IMR-90 (cell line): ENCODE data around the gene NELL2. TPM values are rescaled to one million over a fixed set of nuclear protein-coding genes. Genes with fewer than 3 reads are reported as not detected.

Experiments used
- ATAC-seq: fragments of 200-7000 bp; cut with Tn5 transposase; 2 replicates; pipeline ENCODE4 v1.9.1; 2020; ENCODE audit warnings: low read depth, mild to moderate bottlenecking, moderate library complexity
- BruUV-seq: library from RNA; stranded (reverse); fragments of 400-500 nt; replicated peaks from 2 replicates; lab custom pipeline; 2021; lab: Mats Ljungman, UMichigan
- CTCF ChIA-PET: fragments of 300-600 bp; formaldehyde crosslinking; extraction: SDS; loops from one replicate; lab custom pipeline; 2021; ENCODE audit warnings: antibody characterized with exemption; lab: Yijun Ruan, JAX
- POLR2A ChIA-PET: fragments of 300-600 bp; sonication (Branson Sonifier 250); formaldehyde crosslinking; loops from one replicate; lab custom pipeline; 2022; ENCODE audit warnings: antibody characterized with exemption; ENCODE audit not compliant: unreplicated experiment; lab: Charles Lee
- DNase-seq: peaks from one replicate; pipeline ENCODE4 v3.0.0; 2013
- H2AFZ ChIP-seq: replicated peaks from 2 replicates; pipeline ENCODE3; 2013; ENCODE audit warnings: low read length, mild to moderate bottlenecking; ENCODE audit not compliant: poor library complexity
- H2AK5ac ChIP-seq: 2 replicates; pipeline ENCODE4 v1.6.1; 2013; ENCODE audit warnings: low read depth, low read length, inconsistent platforms
- H2AK9ac ChIP-seq: replicated peaks from 2 replicates; pipeline ENCODE3; 2013; ENCODE audit warnings: mild to moderate bottlenecking, low read depth, low read length, moderate library complexity; ENCODE audit not compliant: poor library complexity
- H2BK120ac ChIP-seq: 2 replicates; pipeline ENCODE4 v1.6.1; 2013; ENCODE audit warnings: low read depth, low read length, inconsistent platforms
- H2BK15ac ChIP-seq: 3 replicates; pipeline ENCODE4 v1.6.1; 2013; ENCODE audit warnings: low read depth, low read length, inconsistent platforms
- H2BK20ac ChIP-seq: 2 replicates; pipeline ENCODE4 v1.6.1; 2013; ENCODE audit warnings: low read depth, mild to moderate bottlenecking, inconsistent platforms, low read length, moderate library complexity
- H2BK5ac ChIP-seq: 2 replicates; pipeline ENCODE4 v1.6.1; 2013; ENCODE audit warnings: mild to moderate bottlenecking, low read depth, low read length, inconsistent platforms; ENCODE audit not compliant: poor library complexity, severe bottlenecking
- H3K14ac ChIP-seq: replicated peaks from 2 replicates; pipeline ENCODE4 v1.6.1; 2013; ENCODE audit warnings: low read depth, low read length, inconsistent platforms
- H3K18ac ChIP-seq: 2 replicates; pipeline ENCODE4 v1.6.1; 2013; ENCODE audit warnings: low read depth, low read length, control low read depth
- H3K23ac ChIP-seq: 2 replicates; pipeline ENCODE4 v1.6.1; 2013; ENCODE audit warnings: low read depth, low read length, inconsistent platforms
- H3K27ac ChIP-seq: 2 replicates; pipeline ENCODE4 v1.5.1; 2013; ENCODE audit warnings: mild to moderate bottlenecking, control low read depth, low read length; ENCODE audit not compliant: insufficient read depth
- H3K27me3 ChIP-seq: 2 replicates; pipeline ENCODE4 v1.6.1; 2013; ENCODE audit warnings: low read length; ENCODE audit not compliant: control insufficient read depth, insufficient read depth
- H3K36me3 ChIP-seq: 2 replicates; pipeline ENCODE4 v1.6.1; 2013; ENCODE audit warnings: low read length, mixed read lengths; ENCODE audit not compliant: control insufficient read depth, insufficient read depth
- H3K4ac ChIP-seq: 2 replicates; pipeline ENCODE4 v1.6.1; 2013; ENCODE audit warnings: low read depth, low read length, inconsistent platforms
- H3K4me1 ChIP-seq: 2 replicates; pipeline ENCODE4 v1.6.1; 2013; ENCODE audit warnings: low read length, mixed read lengths; ENCODE audit not compliant: control insufficient read depth, insufficient read depth
- H3K4me2 ChIP-seq: 2 replicates; pipeline ENCODE4 v1.6.1; 2013; ENCODE audit warnings: low read depth, mild to moderate bottlenecking, control low read depth, low read length, moderate library complexity
- H3K4me3 ChIP-seq: 2 replicates; pipeline ENCODE4 v1.5.1; 2013; ENCODE audit warnings: low read depth, mild to moderate bottlenecking, control low read depth, low read length, moderate library complexity; ENCODE audit not compliant: insufficient read depth
- H3K56ac ChIP-seq: 2 replicates; pipeline ENCODE4 v1.6.1; 2013; ENCODE audit warnings: low read length, inconsistent platforms; ENCODE audit not compliant: insufficient read depth; ENCODE audit errors: extremely low read depth
- H3K79me1 ChIP-seq, 2 experiments: 2 replicates each; pipeline ENCODE4 v1.6.1; 2013; ENCODE audit warnings: low read length in 2 of 2, inconsistent platforms in 1 of 2, low read depth in 1 of 2
- H3K9ac ChIP-seq: 2 replicates; pipeline ENCODE4 v1.6.1; 2013; ENCODE audit warnings: low read depth, low read length, control low read depth
- H3K9me1 ChIP-seq: 2 replicates; pipeline ENCODE4 v1.6.1; 2013; ENCODE audit warnings: low read length, inconsistent platforms; ENCODE audit not compliant: insufficient read depth
- H3K9me3 ChIP-seq: 2 replicates; pipeline ENCODE4 v1.6.1; 2013; ENCODE audit warnings: low read length; ENCODE audit not compliant: control insufficient read depth, insufficient read depth
- H4K20me1 ChIP-seq: 2 replicates; pipeline ENCODE4 v1.6.1; 2013; ENCODE audit warnings: low read length, inconsistent platforms; ENCODE audit not compliant: insufficient read depth
- H4K5ac ChIP-seq: 2 replicates; pipeline ENCODE4 v1.6.1; 2013; ENCODE audit warnings: mild to moderate bottlenecking, low read depth, low read length, control low read depth
- H4K8ac ChIP-seq, 2 experiments: 2 replicates each; pipeline ENCODE4 v1.6.1; 2013; ENCODE audit warnings: low read depth in 2 of 2, low read length in 2 of 2, control low read depth in 1 of 2, inconsistent platforms in 1 of 2
- H4K91ac ChIP-seq: 2 replicates; pipeline ENCODE4 v1.6.1; 2013; ENCODE audit warnings: low read depth, low read length, inconsistent platforms; ENCODE audit not compliant: insufficient read depth
- BHLHE40 ChIP-seq: fragments of 150-350 bp; IDR thresholded peaks from 2 replicates; pipeline ENCODE4 v1.6.1; 2016; ENCODE audit warnings: mild to moderate bottlenecking, low read depth, low read length
- CEBPB ChIP-seq: IDR thresholded peaks from 2 replicates; pipeline ENCODE4 v1.6.1; 2012; ENCODE audit warnings: low read depth, low read length, improper control_type of control experiment
- CHD1 ChIP-seq: IDR thresholded peaks from 2 replicates; pipeline ENCODE4 v1.6.1; 2012; ENCODE audit warnings: low read depth, low read length, improper control_type of control experiment
- FOS ChIP-seq: fragments of 150-350 bp; IDR thresholded peaks from 2 replicates; pipeline ENCODE4 v1.6.1; 2016; ENCODE audit warnings: low read depth, low read length
- MAFK ChIP-seq: IDR thresholded peaks from 2 replicates; pipeline ENCODE4 v1.6.1; 2012; ENCODE audit warnings: low read depth, low read length, improper control_type of control experiment
- MAZ ChIP-seq: IDR thresholded peaks from 2 replicates; pipeline ENCODE4 v1.6.1; 2012; ENCODE audit warnings: low read depth, mild to moderate bottlenecking, low read length, improper control_type of control experiment, moderate library complexity, borderline replicate concordance
- MXI1 ChIP-seq: IDR thresholded peaks from 2 replicates; pipeline ENCODE4 v1.6.1; 2012; ENCODE audit warnings: low read depth, mild to moderate bottlenecking, low read length, moderate library complexity, borderline replicate concordance
- NFE2L2 ChIP-seq: fragments of 150-350 bp; IDR thresholded peaks from 2 replicates; pipeline ENCODE4 v1.6.1; 2016; ENCODE audit warnings: low read depth, mild to moderate bottlenecking, low read length
- POLR2A ChIP-seq: IDR thresholded peaks from 2 replicates; pipeline ENCODE4 v1.6.1; 2012; ENCODE audit warnings: mild to moderate bottlenecking, low read depth, low read length
- RAD21 ChIP-seq: IDR thresholded peaks from 2 replicates; pipeline ENCODE4 v1.6.1; 2012; ENCODE audit warnings: low read length, improper control_type of control experiment
- RCOR1 ChIP-seq: IDR thresholded peaks from 2 replicates; pipeline ENCODE4 v1.6.1; 2012; ENCODE audit warnings: mild to moderate bottlenecking, low read length, improper control_type of control experiment; ENCODE audit not compliant: insufficient replicate concordance
- RFX5 ChIP-seq: IDR thresholded peaks from 2 replicates; pipeline ENCODE4 v1.8.0; 2012; ENCODE audit warnings: low read depth, mild to moderate bottlenecking, low read length, moderate library complexity
- SMC3 ChIP-seq: fragments of 150-350 bp; IDR thresholded peaks from 2 replicates; pipeline ENCODE4 v1.6.1; 2016; ENCODE audit warnings: low read depth, mild to moderate bottlenecking, antibody characterized with exemption, low read length, moderate library complexity
- USF2 ChIP-seq: fragments of 150-350 bp; IDR thresholded peaks from 2 replicates; pipeline ENCODE4 v1.6.1; 2017; ENCODE audit warnings: mild to moderate bottlenecking, antibody characterized with exemption, low read length, low read depth
- WGBS, 2 experiments: methylation state at CpG; one replicate each; pipeline versions ENCODE4 v1.1.5 to v1.1.7; 2013; ENCODE audit warnings: missing lambda C conversion rate in 2 of 2; ENCODE audit not compliant: insufficient read length in 1 of 2; ENCODE audit errors: extremely low coverage in 2 of 2; 5-methylcytosine and 5-hydroxymethylcytosine counted together
- dilution Hi-C: fragments of 300-500 bp; cut with HindIII; formaldehyde crosslinking; loops from one replicate; pipeline ENCODE4 v1.14.3; 2018; ENCODE audit warnings: low sequenced_read_pairs; ENCODE audit not compliant: unreplicated experiment
- in situ Hi-C: fragments of 300-500 bp; cut with MboI; formaldehyde crosslinking; loops from 3 replicates; pipeline ENCODE4 v1.14.3; 2019; ENCODE audit warnings: low sequenced_read_pairs, inconsistent platforms, mixed read lengths
- intact Hi-C: fragments of 100-400 bp; cut with micrococcal nuclease; formaldehyde crosslinking; loops from 2 replicates; pipeline ENCODE4 v1.10.0; 2022
- polyA plus RNA-seq, 3 experiments: library from polyadenylated mRNA; depleted of rRNA; stranded (reverse); fragments of >200 nt; gene quantifications; 2 replicates each; pipeline ENCODE4 v1.2.3, GENCODE V29; 2012; ENCODE audit warnings: low replicate concordance in 1 of 3
- total RNA-seq: library from RNA; depleted of rRNA; stranded (reverse); fragments of >200 nt; gene quantifications from 2 replicates; pipeline ENCODE4 v1.2.3, GENCODE V29; 2012
- TF ChIP-seq, protein P1 (sequence below): conservative IDR thresholded peaks from 2 replicates; pipeline ENCODE4 v1.5.1; 2012; ENCODE audit warnings: mild to moderate bottlenecking, low read depth, low read length, improper control_type of control experiment
- TF ChIP-seq, protein P2 (sequence below): fragments of 150-350 bp; IDR thresholded peaks from 2 replicates; pipeline ENCODE4 v1.6.1; 2016; ENCODE audit warnings: low read depth, mild to moderate bottlenecking, low read length, moderate library complexity, borderline replicate concordance

Gene NELL2
- total and polyA plus RNA-seq, 2 of the 4 experiments (the other 2 are of a cell fraction) = 0.18 to 0.26 TPM

DNA sequence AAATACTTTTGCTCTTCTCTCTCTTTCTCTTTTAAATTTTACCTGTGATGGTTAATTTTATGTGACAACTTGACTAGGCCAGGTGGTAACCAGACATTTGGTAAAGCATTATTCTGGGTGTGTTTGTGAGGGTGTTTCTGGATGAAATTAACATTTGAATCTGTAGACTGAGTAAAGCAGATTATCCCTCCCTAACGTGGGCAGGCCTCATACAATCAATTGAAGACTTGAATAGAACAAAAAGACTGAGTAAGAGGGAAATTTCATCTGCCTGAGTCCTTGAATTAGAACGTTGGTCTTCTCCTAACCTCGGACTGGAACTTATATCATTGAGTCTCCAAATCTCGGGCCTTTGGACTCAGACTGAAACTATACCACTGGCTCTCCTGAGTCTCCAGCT is 182.1 kb downstream of the NELL2 start:
- WGBS, 2 experiments = 20% methylated on average over 1 of the region's 4 CpGs; no CpG with 5 or more reads in 1 of the 2 experiments
- CTCF ChIA-PET = no interaction called here
- Histone ChIP-seq H2AK9ac (no peak overlapping the region), H3K4ac (no peak overlapping the region), H3K4me2 (no peak overlapping the region), H4K91ac (no peak overlapping the region), H4K5ac (no peak overlapping the region), H3K23ac (no peak overlapping the region), H2AFZ (no peak overlapping the region), H3K27ac (no peak overlapping the region), H3K79me1 (no peaks in the 10 kb centered on the region), H3K27me3 (no peaks in the 10 kb centered on the region), H3K9me1 (no peaks in the 10 kb centered on the region), H2AK5ac (no peak overlapping the region), H3K56ac (no peak overlapping the region), H3K18ac (no peak overlapping the region), H2BK15ac (no peak overlapping the region), H2BK20ac (no peak overlapping the region), H3K9ac (no peak overlapping the region), H3K4me1 (no peaks in the 10 kb centered on the region), H4K8ac (no peak overlapping the region), H2BK5ac (no peak overlapping the region), H3K9me3 (no peaks in the 10 kb centered on the region), H2BK120ac (no peak overlapping the region), H3K14ac (no peak overlapping the region), H3K4me3 (no peak overlapping the region), H4K20me1 (no peaks in the 10 kb centered on the region), H3K36me3 (no peaks in the 10 kb centered on the region)
- DNase-seq = no peak
- BruUV-seq = no TSS peak
- dilution Hi-C loops = no loop called here
- POLR2A ChIA-PET = no interaction called here
- in situ Hi-C loops = no loop called here
- no peak for TF ChIP-seq SMC3
- TF ChIP-seq POLR2A = no peak
- TF ChIP-seq USF2 = no peak
- TF ChIP-seq BHLHE40 = no peak
- TF ChIP-seq RFX5 = no peak
- TF ChIP-seq, protein P1, sequence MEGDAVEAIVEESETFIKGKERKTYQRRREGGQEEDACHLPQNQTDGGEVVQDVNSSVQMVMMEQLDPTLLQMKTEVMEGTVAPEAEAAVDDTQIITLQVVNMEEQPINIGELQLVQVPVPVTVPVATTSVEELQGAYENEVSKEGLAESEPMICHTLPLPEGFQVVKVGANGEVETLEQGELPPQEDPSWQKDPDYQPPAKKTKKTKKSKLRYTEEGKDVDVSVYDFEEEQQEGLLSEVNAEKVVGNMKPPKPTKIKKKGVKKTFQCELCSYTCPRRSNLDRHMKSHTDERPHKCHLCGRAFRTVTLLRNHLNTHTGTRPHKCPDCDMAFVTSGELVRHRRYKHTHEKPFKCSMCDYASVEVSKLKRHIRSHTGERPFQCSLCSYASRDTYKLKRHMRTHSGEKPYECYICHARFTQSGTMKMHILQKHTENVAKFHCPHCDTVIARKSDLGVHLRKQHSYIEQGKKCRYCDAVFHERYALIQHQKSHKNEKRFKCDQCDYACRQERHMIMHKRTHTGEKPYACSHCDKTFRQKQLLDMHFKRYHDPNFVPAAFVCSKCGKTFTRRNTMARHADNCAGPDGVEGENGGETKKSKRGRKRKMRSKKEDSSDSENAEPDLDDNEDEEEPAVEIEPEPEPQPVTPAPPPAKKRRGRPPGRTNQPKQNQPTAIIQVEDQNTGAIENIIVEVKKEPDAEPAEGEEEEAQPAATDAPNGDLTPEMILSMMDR = no peak
- TF ChIP-seq FOS = no peak
- no peak for TF ChIP-seq CHD1
- TF ChIP-seq NFE2L2 = no peak
- TF ChIP-seq, protein P2, sequence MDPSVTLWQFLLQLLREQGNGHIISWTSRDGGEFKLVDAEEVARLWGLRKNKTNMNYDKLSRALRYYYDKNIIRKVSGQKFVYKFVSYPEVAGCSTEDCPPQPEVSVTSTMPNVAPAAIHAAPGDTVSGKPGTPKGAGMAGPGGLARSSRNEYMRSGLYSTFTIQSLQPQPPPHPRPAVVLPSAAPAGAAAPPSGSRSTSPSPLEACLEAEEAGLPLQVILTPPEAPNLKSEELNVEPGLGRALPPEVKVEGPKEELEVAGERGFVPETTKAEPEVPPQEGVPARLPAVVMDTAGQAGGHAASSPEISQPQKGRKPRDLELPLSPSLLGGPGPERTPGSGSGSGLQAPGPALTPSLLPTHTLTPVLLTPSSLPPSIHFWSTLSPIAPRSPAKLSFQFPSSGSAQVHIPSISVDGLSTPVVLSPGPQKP = no peak
- TF ChIP-seq MXI1 = no peak
- no peak for TF ChIP-seq MAFK
- TF ChIP-seq RAD21 = no peak
- no peak for TF ChIP-seq MAZ
- TF ChIP-seq RCOR1 = no peak
- TF ChIP-seq CEBPB = no peak
- intact Hi-C loops = no loop called here
- ATAC-seq = no peak
